ENCODE measurements around the gene PPM1H.

GRCh38 chr12:62618930-62619329 is 316.0 kb downstream of the PPM1H start:
- TF ChIP-seq, protein P1, sequence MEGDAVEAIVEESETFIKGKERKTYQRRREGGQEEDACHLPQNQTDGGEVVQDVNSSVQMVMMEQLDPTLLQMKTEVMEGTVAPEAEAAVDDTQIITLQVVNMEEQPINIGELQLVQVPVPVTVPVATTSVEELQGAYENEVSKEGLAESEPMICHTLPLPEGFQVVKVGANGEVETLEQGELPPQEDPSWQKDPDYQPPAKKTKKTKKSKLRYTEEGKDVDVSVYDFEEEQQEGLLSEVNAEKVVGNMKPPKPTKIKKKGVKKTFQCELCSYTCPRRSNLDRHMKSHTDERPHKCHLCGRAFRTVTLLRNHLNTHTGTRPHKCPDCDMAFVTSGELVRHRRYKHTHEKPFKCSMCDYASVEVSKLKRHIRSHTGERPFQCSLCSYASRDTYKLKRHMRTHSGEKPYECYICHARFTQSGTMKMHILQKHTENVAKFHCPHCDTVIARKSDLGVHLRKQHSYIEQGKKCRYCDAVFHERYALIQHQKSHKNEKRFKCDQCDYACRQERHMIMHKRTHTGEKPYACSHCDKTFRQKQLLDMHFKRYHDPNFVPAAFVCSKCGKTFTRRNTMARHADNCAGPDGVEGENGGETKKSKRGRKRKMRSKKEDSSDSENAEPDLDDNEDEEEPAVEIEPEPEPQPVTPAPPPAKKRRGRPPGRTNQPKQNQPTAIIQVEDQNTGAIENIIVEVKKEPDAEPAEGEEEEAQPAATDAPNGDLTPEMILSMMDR (IDR thresholded peaks at IDR 0.05): no peak
- no peak for TF ChIP-seq EP300 (IDR thresholded peaks at IDR 0.05)
- TF ChIP-seq POLR2A (IDR thresholded peaks at IDR 0.05): no peak

Measured in sigmoid colon (tissue), 4 donors.